Thyroid gland (tissue), 4 donors: Measurements from ENCODE around the gene IGSF9B. TPM values are rescaled to one million over a fixed set of nuclear protein-coding genes. Genes with fewer than 3 reads are reported as not detected.

Experiments used
- DNase-seq, 2 donors: peaks; one replicate each; pipeline ENCODE4 v3.0.0-alpha.2; 2019
- H3K27ac ChIP-seq, 3 donors: fragments of 200-600 bp; sonication (generic); 1 replicate in 2 of 3; 2 replicates in 1 of 3; pipeline ENCODE4 v1.5.1; 2016 to 2019; ENCODE audit warnings: mild to moderate bottlenecking in 1 of 3, moderate library complexity in 1 of 3
- H3K27me3 ChIP-seq: fragments of 200-600 bp; sonication (generic); one replicate; pipeline ENCODE4 v1.5.1; 2019
- H3K36me3 ChIP-seq, 2 donors: fragments of 200-600 bp; sonication (generic); one replicate each; pipeline ENCODE4 v1.5.1; 2016 to 2019
- H3K4me1 ChIP-seq, 2 donors: fragments of 200-600 bp; sonication (generic); one replicate each; pipeline ENCODE4 v1.5.1; 2017 to 2019
- H3K4me3 ChIP-seq, 3 donors: fragments of 200-600 bp; sonication (generic); replicated peaks in 1 of 3; 1 replicate in 2 of 3; 2 replicates in 1 of 3; pipeline ENCODE4 v1.5.1; 2016; ENCODE audit warnings: mild to moderate bottlenecking in 1 of 3
- H3K9me3 ChIP-seq: fragments of 200-600 bp; sonication (generic); one replicate; pipeline ENCODE4 v1.5.1; 2017
- CTCF ChIP-seq, 6 experiments: fragments of 200-600 bp in 3 of 6; fragments of 450-650 bp in 3 of 6; sonication (generic) in 3 of 6; IDR thresholded peaks; one replicate each; pipeline ENCODE4 v1.5.1; 2016 to 2019; ENCODE audit warnings: antibody characterized with exemption in 6 of 6, mild to moderate bottlenecking in 2 of 6, inconsistent platforms in 1 of 6, moderate library complexity in 1 of 6
- POLR2A ChIP-seq, 2 donors: fragments of 450-650 bp; IDR thresholded peaks; one replicate each; pipeline ENCODE4 v1.6.1; 2017; ENCODE audit warnings: antibody characterized with exemption in 2 of 2, mild to moderate bottlenecking in 2 of 2, moderate library complexity in 1 of 2
- WGBS, 2 donors: methylation state at CpG; one replicate each; pipeline ENCODE4 v1.1.5; 2017; 5-methylcytosine and 5-hydroxymethylcytosine counted together
- intact Hi-C: fragments of 100-400 bp; cut with DNase I; formaldehyde crosslinking; loops from one replicate; pipeline ENCODE4 v1.15.1; 2023
- total RNA-seq, 4 donors: library from RNA; depleted of rRNA; stranded (reverse); fragments of >200 nt; gene quantifications; one replicate each; pipeline ENCODE4 v1.2.3, GENCODE V29; 2016

Gene IGSF9B
- total RNA-seq, 4 donors from 2014 or later = 9.7 to 36.5 (median 13.8) TPM

DNA sequence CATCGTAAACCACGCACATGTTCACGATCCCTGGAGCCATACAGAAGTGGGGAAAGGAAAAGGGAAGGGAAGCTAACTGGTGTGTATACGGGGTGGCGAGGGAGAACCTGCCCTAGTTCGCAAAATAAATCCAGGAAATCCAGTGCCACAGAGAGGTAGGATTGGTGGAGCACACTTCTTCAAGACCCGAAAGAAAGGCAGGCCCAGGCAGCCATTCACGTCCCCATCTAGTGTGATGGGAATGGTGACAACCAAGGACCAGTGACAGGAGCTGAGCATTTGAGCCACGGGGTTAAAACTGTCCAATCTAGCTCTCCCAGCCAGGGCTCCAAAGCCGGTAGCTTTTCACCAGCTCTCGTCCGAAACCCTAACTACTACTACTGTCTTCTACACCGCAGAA is 53.7 kb downstream of the IGSF9B start:
- 98% methylated on average over 13 of the region's 13 CpGs for WGBS, 2 donors

DNA sequence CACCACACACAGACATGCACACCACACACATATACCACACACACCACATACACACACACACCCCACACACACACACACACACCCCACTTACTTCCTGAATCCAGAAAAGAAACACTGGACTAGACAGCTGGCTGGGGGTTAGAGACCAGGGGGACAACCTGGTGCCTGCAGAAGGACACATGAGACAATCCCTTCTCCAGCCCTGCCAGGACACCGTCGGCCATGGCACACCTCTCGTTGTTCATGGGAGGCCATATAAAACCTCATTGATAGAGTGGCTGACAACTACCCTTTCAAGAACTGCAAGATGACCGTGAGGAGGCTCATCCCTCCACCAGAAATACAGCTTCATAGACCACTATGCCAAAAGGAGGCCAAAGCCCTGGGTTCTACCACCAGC is 54.3 kb downstream of the IGSF9B start:
- 92 to 96% methylated on average over 3 to 4 of the region's 4 CpGs for WGBS, 2 donors
- Histone ChIP-seq H3K4me3 (no peak overlapping the region), H3K4me1 (no peaks in the 10 kb centered on the region), H3K36me3 (no peaks in the 10 kb centered on the region), H3K9me3 (no peaks in the 10 kb centered on the region), H3K27me3 (no peaks in the 10 kb centered on the region), H3K27ac (no peak overlapping the region)
- intact Hi-C loops = no loop called here
- TF ChIP-seq CTCF (IDR thresholded peaks at IDR 0.05) (no peak), POLR2A (IDR thresholded peaks at IDR 0.05) (no peak)
- no peak for DNase-seq

More for the DNA sequence above, 53.7 kb downstream of the IGSF9B start:
- no peak overlapping the region for H3K4me3 ChIP-seq
- H3K4me1 ChIP-seq = no peaks in the 10 kb centered on the region
- intact Hi-C loops = no loop called here
- no peaks in the 10 kb centered on the region for H3K9me3 ChIP-seq
- DNase-seq = no peak
- H3K27me3 ChIP-seq = no peaks in the 10 kb centered on the region
- H3K36me3 ChIP-seq = peaks cover 0 to 3% of the 10 kb centered on the region in 2 donors
- no peak for TF ChIP-seq CTCF (IDR thresholded peaks at IDR 0.05)
- no peak for TF ChIP-seq POLR2A (IDR thresholded peaks at IDR 0.05)
- no peak overlapping the region for H3K27ac ChIP-seq

DNA sequence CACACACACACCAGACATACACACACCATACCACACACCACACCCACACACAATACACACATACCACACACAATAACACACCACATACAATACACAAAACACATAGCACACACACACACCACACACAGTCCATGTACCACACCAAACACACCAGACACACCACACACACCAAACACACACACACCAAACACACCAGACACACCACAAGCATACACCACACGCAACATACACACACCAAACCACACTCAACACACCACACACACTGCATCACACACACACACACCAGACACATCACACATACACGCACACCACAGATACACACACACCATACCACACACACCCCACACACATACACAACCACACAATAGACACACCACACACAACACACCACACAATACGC is 54.8 kb downstream of the IGSF9B start:
- H3K27me3 ChIP-seq = no peaks in the 10 kb centered on the region
- H3K4me3 ChIP-seq = no peak overlapping the region
- TF ChIP-seq CTCF (IDR thresholded peaks at IDR 0.05) = no peak
- no peak for TF ChIP-seq POLR2A (IDR thresholded peaks at IDR 0.05)
- DNase-seq = no peak
- intact Hi-C loops = no loop called here
- H3K36me3 ChIP-seq = no peaks in the 10 kb centered on the region
- 96% methylated on average over 3 of the region's 3 CpGs for WGBS, 2 donors
- H3K27ac ChIP-seq = no peak overlapping the region
- H3K9me3 ChIP-seq = no peaks in the 10 kb centered on the region
- no peaks in the 10 kb centered on the region for H3K4me1 ChIP-seq

DNA sequence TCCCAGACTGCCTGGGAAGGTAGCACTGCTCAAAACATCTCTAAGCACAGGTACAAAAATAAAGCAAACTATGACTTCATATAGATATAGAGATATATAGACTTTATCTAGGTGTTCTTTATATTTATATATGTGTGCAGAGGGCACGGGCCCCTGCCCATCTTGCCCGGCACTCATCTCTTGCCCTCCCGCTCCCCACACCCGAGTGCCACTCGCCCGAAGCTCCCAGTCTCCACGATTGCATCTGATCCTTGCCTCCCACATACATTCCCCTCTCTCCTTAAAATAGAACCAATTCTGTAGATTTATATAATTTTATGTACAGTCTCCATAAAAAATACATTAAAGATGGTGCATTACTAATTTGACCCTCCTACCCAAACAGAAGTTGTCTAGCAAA is 55.5 kb downstream of the IGSF9B start:
- H3K27ac ChIP-seq = no peak overlapping the region
- DNase-seq = no peak
- H3K36me3 ChIP-seq = no peaks in the 10 kb centered on the region
- no peak for TF ChIP-seq POLR2A (IDR thresholded peaks at IDR 0.05)
- intact Hi-C loops = no loop called here
- H3K27me3 ChIP-seq = no peaks in the 10 kb centered on the region
- 92 to 93% methylated on average over 7 of the region's 7 CpGs for WGBS, 2 donors
- no peak overlapping the region for H3K4me3 ChIP-seq
- H3K4me1 ChIP-seq = no peaks in the 10 kb centered on the region
- H3K9me3 ChIP-seq = no peaks in the 10 kb centered on the region

- Histone ChIP-seq H3K36me3 (no peaks in the 10 kb centered on the region), H3K4me1 (no peaks in the 10 kb centered on the region), H3K9me3 (no peaks in the 10 kb centered on the region), H3K27me3 (no peaks in the 10 kb centered on the region), H3K27ac (no peak overlapping the region), H3K4me3 (no peak overlapping the region)
- intact Hi-C loops = no loop called here
- WGBS, 2 donors = 94 to 95% methylated on average over 9 of the region's 9 CpGs
- DNase-seq = no peak
- no peak for TF ChIP-seq POLR2A (IDR thresholded peaks at IDR 0.05)
- TF ChIP-seq CTCF (IDR thresholded peaks at IDR 0.05) = no peak
These were observed 56.3 kb downstream of the IGSF9B start for GRCh38 chr11:133900176-133901105.
